Measurements from ENCODE around the gene SHISAL2A.

SHISAL2A gene

DNA sequence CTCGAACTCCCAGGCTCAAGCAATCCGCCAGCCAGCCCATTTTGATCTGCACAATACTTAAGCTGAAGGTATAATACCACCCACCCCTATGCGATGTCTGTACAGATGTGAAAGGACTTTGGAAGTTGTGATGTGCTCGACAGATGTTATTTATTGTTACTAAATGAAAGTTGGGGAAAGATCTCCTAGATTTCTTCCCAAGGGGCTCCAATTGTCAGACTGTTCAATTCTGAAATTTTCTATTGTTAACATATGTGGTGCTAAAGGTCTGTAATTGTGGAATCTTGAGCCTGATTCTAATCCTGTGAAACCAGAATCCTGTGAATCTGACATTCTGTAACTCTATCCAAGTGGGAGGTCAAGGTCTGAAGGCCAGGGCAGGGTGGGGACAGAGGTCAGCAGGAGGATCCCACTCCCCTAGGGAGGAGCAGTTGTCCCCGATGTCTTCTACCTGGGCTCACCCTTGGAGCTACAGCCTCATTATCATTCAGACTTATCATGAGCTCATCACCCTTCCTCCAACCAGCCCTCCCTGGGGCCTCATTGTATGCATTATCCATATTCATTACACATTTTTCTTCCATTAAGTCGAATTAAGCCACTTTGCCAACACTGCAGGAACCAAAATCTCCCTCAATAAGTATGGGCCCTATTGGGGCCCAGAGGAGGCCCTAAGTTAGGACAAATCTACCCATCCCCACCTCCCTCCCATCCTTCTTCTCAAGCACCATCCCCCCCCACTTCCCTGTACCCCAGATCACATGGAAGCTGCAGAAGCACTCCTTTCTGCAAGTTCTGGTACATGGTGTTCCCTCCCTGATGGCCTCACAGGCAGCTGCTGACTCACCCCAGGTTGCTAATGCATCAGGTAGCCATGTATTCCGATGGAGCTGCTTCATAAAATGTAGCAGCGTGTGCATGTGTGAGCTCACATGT, 32.3 kb downstream of the SHISAL2A start:
- Histone ChIP-seq H2AFZ (ENCODE audit: low read depth, low read length) (no peak overlapping the region), H3K9ac (ENCODE audit: low read depth, low read length) (no peak overlapping the region), H3K4me3 (ENCODE audit: low read depth in 1 of 2, low read length in 2 of 2) (no peak overlapping the region), H3K4me2 (ENCODE audit: insufficient read depth, low read length) (no peak overlapping the region), H3K4me1 (ENCODE audit: insufficient read depth, low read length) (no peaks in the 10 kb centered on the region), H3K79me2 (ENCODE audit: insufficient read depth, low read length) (no peaks in the 10 kb centered on the region), H3K27me3 (ENCODE audit: insufficient read depth, low read length, poor library complexity) (no peaks in the 10 kb centered on the region), H3K36me3 (ENCODE audit: insufficient read depth, low read length) (no peaks in the 10 kb centered on the region), H3K27ac (ENCODE audit: low read length) (no peak overlapping the region), H3K9me3 (ENCODE audit: insufficient read depth, low read length, severe bottlenecking) (no peaks in the 10 kb centered on the region), H4K20me1 (ENCODE audit: insufficient read depth, low read length) (no peaks in the 10 kb centered on the region)
- TF ChIP-seq EZH2 (IDR thresholded peaks at IDR 0.05; ENCODE audit: borderline replicate concordance, low read depth, low read length, severe bottlenecking) = no peak
- TF ChIP-seq, protein P1, sequence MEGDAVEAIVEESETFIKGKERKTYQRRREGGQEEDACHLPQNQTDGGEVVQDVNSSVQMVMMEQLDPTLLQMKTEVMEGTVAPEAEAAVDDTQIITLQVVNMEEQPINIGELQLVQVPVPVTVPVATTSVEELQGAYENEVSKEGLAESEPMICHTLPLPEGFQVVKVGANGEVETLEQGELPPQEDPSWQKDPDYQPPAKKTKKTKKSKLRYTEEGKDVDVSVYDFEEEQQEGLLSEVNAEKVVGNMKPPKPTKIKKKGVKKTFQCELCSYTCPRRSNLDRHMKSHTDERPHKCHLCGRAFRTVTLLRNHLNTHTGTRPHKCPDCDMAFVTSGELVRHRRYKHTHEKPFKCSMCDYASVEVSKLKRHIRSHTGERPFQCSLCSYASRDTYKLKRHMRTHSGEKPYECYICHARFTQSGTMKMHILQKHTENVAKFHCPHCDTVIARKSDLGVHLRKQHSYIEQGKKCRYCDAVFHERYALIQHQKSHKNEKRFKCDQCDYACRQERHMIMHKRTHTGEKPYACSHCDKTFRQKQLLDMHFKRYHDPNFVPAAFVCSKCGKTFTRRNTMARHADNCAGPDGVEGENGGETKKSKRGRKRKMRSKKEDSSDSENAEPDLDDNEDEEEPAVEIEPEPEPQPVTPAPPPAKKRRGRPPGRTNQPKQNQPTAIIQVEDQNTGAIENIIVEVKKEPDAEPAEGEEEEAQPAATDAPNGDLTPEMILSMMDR (IDR thresholded peaks at IDR 0.05; ENCODE audit: borderline replicate concordance, extremely low read depth, low read length, poor library complexity, severe bottlenecking) = no peak
- no peak for DNase-seq
- no peak for ATAC-seq (ENCODE audit: insufficient read depth, low read depth)

DNA sequence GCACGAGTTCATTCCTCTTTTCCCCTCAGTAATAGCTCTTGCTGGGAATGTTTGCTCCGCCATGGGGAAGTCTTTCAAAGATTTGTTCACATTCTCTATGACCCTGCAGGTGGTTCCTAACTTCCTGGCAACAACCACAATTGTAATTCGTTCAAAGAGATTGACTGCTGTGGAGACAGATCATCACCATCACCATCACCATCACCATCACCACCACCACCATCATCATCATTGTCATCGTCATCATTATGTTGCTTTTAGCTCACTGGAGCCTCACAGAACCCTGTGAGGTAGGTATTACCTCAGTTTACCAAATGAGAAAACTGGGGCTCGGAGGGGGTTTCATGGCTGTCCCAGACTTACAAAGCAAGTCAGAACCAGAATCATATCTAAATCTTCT, 34.3 kb downstream of the SHISAL2A start:
- no peak overlapping the region for H3K4me3 ChIP-seq (ENCODE audit: low read depth in 1 of 2, low read length in 2 of 2)
- H3K4me1 ChIP-seq (ENCODE audit: insufficient read depth, low read length) = no peaks in the 10 kb centered on the region
- no peak overlapping the region for H3K4me2 ChIP-seq (ENCODE audit: insufficient read depth, low read length)
- no peak overlapping the region for H3K9ac ChIP-seq (ENCODE audit: low read depth, low read length)
- no peak for ATAC-seq (ENCODE audit: insufficient read depth, low read depth)
- H3K79me2 ChIP-seq (ENCODE audit: insufficient read depth, low read length) = no peaks in the 10 kb centered on the region
- no peaks in the 10 kb centered on the region for H3K9me3 ChIP-seq (ENCODE audit: insufficient read depth, low read length, severe bottlenecking)
- no peak overlapping the region for H2AFZ ChIP-seq (ENCODE audit: low read depth, low read length)
- TF ChIP-seq, protein P1 (IDR thresholded peaks at IDR 0.05; ENCODE audit: borderline replicate concordance, extremely low read depth, low read length, poor library complexity, severe bottlenecking) = no peak
- no peak for TF ChIP-seq EZH2 (IDR thresholded peaks at IDR 0.05; ENCODE audit: borderline replicate concordance, low read depth, low read length, severe bottlenecking)
- H3K27me3 ChIP-seq (ENCODE audit: insufficient read depth, low read length, poor library complexity) = no peaks in the 10 kb centered on the region
- H4K20me1 ChIP-seq (ENCODE audit: insufficient read depth, low read length) = no peaks in the 10 kb centered on the region
- no peaks in the 10 kb centered on the region for H3K36me3 ChIP-seq (ENCODE audit: insufficient read depth, low read length)
- no peak overlapping the region for H3K27ac ChIP-seq (ENCODE audit: low read length)
- DNase-seq = no peak

DNA sequence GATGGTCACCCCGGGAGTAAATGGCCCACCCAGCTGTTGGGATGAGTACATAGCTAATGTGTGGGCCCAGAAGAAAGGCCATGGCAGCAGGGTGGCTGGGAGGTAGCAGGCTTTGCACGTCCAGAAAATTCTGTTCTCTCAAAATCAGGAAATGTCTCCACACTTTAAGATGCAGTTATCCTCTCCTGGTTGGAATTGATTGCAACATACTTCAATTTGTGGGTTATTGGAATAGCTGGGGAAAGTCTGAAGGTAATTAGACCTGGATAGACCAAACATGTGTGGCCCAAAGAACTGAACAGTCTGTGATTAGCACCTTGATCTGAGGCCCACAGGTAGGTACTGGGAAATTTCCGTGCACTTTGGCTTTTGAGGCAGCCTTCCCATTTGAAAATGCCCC, 35.0 kb downstream of the SHISAL2A start:
- Histone ChIP-seq H3K27me3 (ENCODE audit: insufficient read depth, low read length, poor library complexity) (no peaks in the 10 kb centered on the region), H3K4me1 (ENCODE audit: insufficient read depth, low read length) (no peaks in the 10 kb centered on the region), H3K27ac (ENCODE audit: low read length) (no peak overlapping the region), H4K20me1 (ENCODE audit: insufficient read depth, low read length) (no peaks in the 10 kb centered on the region), H3K9me3 (ENCODE audit: insufficient read depth, low read length, severe bottlenecking) (no peaks in the 10 kb centered on the region), H2AFZ (ENCODE audit: low read depth, low read length) (no peak overlapping the region), H3K36me3 (ENCODE audit: insufficient read depth, low read length) (no peaks in the 10 kb centered on the region), H3K9ac (ENCODE audit: low read depth, low read length) (no peak overlapping the region), H3K79me2 (ENCODE audit: insufficient read depth, low read length) (no peaks in the 10 kb centered on the region), H3K4me3 (ENCODE audit: low read depth in 1 of 2, low read length in 2 of 2) (no peak overlapping the region), H3K4me2 (ENCODE audit: insufficient read depth, low read length) (no peak overlapping the region)
- DNase-seq (no peak), ATAC-seq (ENCODE audit: insufficient read depth, low read depth) (no peak)
- no peak for TF ChIP-seq EZH2 (IDR thresholded peaks at IDR 0.05; ENCODE audit: borderline replicate concordance, low read depth, low read length, severe bottlenecking)
- TF ChIP-seq, protein P1 (IDR thresholded peaks at IDR 0.05; ENCODE audit: borderline replicate concordance, extremely low read depth, low read length, poor library complexity, severe bottlenecking) = no peak
